DMS 273 treated with DMSO at 0.1 percent for 48 hours (cell line): ENCODE data around the gene HOXB4.
"Not testable (repeated sequence)": the region's sequence is repeated elsewhere in the genome, so short reads cannot be mapped to it uniquely, and the experiment has no call there.

ENCODE experiments used
- DNase-seq: peaks from one replicate; lab custom pipeline; 2025; lab: John Stamatoyannopoulos, UW

The HOXB4 gene

DNA sequence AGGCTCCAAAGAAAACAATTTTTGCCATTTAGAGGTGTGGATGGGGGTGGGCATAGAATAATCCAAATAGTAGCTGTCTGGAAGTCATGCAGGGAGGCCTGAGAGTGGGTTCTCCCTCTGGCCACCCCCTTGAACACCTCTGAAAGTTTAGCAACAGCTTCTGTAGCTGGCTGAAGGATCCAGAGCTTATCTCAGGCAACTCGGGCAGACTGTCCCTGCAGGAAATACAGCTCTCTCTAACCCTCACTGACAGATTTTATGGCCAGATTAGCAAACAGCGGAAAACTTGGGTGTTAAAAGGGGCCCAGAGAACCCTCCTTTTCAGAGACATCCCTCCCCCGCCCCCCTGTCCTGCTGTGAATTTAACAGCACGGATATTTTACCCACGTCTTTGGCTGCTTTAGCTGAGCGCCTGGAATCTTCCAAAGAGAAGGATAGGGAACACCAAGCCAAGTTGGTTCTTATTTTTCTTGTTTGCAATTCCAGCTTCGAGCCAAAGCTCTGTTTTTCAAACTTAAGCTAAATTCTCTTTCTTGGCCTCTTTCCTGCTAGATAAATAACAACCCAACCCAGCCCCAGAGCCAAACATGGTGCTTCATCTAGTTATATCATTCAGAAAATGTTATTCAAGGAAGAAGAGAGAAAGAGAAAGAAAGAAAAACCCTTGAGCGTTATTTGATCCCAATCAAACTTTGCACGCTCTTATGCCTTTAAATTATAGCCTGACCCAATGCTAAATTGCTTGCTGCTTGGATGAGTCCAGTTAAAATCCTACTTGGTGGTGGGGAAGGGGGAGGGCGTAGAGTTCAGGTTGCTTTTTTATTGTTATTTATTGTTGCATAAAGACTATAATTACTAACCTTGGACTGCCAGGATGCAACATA, 31.0 kb downstream of the HOXB4 start:
- no peak for DNase-seq

DNA sequence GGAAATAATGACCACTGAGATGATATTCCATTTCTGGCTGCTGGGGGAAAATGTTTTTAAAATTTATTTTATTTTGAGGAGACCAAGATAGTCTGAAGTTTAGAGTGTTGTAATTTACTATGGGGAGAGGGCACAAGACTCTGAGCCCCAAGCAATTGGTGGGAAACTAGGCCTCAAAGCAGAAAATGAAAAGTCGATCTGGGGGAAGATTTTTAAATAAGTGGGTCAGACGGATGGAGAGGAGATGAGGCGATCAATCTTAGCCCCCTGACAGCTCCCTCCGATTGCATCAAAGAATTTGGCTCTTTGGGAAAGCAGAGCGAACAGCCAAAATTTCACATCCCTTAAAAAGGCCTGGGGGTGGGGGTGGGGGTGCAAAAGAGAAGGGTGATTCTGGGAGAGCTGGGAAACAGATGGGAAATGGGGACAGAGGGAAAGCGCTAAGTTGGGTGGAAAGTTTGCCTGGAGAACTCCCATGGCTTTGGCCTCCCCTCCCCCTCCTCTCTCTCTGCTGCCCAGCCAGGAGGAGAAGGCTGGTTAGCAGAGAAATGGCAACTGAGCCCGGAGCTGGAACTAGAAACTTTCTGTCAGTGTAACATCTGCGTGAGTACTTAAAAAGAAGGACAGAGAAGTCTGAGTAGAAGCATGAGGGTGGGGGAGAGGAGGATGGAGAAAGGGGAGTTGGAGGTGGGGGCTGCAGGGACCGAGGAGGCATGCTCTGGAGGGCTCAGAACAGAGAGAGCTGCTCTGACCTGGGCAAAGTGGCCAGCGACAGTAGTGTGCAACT, 31.8 kb downstream of the HOXB4 start:
- no peak for DNase-seq

DNA sequence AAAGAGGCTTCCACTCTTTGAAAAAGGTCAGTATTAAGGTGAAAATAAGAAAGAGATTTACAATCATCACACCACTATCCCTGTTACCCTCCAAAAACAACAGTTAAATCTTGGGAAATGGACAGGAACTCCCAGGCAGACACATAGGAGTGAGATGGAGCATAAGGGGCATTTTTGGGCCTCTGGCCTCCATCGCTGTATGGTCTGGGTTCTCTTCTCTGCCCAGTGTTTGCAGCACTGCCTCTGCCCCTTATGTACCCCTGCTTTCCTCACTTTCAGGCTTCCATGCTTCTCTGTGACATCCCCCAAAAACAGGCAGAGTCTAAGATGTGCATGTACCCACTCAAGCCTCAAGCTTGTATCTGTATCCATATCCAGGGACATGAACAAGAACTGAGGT, 32.6 kb downstream of the HOXB4 start:
- DNase-seq, result no peak

DNA sequence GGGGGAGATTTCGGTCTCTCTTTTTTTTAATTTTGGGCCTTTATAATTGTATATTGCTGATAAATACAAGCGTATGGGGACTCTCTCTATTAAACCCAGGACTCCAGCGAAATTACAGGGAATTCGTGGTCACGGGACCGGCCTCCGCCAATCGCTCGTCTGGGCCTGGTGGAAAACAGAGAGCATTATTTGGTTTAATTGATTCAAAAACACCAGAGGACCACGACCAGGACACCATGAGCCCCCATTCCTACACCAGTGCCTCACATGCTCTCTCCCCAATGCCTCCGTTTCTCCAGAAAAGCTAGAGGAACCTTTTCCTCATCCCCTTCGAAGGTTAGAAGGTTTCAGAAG, 33.2 kb downstream of the HOXB4 start, which contains the start of gene HOXB2:
HOXB2 (minus strand) TSS at position 88 of the 354 bp plus-strand sequence. CDS start 198 bp downstream, outside the sequence.
- DNase-seq, result no peak

DNA sequence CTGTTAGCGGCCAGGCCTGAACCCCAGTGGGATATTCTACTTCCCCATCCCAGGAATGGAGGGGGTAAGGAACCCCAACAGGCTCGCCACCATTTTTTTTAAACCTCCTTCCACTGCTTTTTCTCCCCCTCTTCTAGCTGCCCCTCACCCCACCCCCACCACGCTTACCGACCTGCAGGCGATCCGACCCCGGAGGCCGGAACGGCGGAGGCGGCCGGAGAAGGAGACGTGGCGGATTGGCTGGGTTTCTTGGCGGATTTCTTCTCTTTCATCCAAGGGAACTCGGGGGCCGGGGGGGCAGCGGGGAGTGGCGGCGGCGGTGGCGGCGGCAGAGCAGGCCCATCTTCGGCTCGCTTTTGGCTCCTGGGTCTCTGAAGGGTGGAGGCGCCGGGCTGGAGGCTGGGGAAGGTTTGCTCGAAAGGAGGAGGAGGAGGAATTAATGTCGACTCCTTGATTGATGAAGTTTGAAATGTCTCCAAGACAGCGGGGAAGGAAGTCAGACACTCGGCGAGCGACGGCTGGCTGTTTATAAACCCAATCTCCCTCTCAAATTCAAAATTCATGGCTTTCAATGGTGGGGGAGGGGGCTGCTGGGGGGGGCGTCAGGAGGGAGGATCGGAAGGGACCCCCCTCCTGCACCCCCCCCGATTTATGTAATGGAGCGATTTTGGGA, 33.7 kb downstream of the HOXB4 start:
- DNase-seq, result no peak

DNA sequence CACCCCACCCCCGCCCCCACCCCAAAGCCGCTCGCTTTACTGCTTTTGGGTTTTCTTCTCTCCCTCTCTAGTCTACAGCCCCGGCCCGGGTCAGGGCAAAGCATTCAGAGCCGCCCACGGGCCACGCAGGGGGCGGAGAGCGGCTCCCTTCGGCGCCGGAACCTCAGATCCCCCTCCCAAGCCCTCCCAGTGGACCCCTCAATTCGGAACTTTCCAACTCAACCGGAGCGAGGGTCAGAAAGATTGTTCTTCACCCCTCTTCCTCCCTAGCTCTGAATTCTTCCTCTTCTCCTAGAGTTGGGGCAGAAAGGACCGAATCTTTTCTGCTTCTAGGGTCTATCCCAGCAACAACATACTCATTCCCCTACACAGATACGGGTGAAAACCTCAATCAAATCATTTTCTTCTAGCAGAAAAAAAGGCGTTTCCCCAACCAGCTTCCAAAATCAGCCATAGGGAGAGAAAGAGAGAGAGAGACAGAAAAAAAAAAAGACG, 34.2 kb downstream of the HOXB4 start:
- no peak for DNase-seq

DNA sequence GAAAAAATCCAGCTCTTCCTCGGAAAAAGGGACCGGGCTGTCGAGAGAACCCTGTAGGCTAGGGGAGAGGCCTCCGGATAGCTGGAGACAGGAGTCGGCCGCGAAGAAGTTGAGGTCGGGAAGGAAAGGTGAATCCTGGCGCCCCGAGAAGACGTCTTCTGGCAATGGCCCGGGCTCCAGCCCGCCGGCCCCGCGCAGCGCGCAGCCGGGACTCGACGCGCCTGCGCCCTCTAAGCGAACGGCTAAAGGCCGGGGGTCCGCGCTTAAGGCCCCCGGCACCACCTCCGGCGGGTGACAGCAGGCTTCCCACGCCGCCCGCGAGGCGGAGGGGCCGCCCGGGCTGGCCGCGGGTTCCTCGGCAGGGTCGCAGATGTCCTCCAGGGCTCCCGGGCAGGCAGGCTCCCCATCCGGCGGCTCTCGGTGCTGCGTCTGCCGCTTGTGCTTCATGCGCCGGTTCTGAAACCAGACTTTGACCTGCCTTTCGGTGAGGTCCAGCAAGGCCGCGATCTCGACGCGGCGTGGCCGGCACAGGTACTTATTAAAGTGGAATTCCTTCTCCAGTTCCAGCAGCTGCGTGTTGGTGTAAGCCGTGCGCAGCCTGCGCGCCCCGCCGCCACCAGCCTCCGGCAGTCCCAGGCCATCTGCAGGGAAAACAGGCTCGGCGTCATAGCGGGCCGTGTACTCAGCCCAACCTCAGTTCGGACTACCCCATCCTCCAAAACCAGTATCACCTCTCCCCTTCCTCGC, 34.9 kb downstream of the HOXB4 start:
- no peak for DNase-seq

DNA sequence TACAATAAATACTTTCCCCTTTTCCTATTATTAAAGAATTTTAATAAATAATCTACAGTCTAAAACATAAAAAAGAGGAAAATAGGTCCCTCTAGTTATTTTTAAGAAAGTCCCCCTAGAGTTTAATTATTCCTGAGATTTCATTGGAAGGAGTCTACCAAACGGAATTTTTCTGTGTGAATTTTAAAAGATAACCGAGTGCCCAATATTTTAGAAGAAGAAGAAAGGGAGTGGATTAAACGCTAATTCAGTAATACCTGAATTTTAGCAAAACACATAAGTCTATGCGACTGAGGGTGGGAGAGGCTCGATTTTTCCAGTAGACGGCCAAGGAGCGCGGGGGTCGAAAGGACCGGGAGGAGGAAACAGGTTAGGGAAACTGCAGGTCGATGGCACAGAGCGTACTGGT, 35.4 kb downstream of the HOXB4 start:
- DNase-seq, result no peak

DNA sequence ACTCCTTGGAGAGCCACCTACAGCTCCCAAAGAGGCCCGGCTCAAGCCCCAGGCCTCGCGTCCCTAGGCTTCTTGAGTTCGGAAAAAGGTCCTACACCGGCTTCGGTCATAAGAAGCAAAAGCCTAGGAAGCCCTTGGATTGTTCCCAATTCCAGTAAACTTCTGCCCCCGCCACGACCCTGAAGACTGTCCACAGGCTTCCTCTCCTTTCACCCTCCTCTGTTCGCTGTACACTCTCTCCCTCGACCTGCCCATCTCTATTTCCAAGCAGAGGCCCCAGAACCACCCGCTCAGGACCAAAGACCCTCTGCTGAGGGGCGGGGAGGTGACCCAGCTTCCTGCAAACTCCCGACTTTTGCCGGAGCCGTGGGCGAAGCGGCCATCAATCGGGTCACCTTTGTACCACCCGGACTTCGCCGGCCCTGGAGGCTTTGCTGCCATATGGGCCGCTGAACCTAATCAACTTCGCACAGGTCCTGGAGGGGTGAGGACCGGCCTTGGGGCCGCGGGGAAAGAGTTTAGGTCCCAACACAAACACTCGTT, 36.0 kb downstream of the HOXB4 start:
- no peak for DNase-seq

DNA sequence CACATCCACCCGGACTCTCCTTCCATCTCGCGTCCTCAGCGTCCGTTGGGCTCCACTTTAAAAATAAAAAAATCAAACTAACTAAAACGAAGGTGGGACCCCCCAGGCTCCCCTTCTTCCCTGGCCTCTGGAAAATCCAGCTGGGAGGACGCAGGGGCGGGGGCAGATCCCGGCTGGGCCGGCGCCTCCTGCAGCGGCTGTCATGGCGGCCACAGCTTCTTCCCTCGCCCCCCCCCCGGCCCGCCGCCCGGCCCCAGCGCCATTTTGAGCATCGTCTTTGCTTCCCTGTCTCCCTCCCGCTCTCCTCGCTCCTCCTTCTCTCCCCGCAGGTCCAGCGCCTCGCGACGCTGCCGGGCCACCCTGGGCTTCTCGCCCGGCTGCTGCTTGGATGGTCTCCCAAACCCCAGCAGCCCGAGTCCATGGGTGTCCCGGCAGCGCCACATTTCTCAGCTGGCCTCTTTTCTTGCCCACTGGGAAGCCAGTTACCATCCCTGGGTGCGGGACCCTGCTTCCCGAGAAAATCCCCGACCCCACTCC, 36.5 kb downstream of the HOXB4 start:
- no peak for DNase-seq

DNA sequence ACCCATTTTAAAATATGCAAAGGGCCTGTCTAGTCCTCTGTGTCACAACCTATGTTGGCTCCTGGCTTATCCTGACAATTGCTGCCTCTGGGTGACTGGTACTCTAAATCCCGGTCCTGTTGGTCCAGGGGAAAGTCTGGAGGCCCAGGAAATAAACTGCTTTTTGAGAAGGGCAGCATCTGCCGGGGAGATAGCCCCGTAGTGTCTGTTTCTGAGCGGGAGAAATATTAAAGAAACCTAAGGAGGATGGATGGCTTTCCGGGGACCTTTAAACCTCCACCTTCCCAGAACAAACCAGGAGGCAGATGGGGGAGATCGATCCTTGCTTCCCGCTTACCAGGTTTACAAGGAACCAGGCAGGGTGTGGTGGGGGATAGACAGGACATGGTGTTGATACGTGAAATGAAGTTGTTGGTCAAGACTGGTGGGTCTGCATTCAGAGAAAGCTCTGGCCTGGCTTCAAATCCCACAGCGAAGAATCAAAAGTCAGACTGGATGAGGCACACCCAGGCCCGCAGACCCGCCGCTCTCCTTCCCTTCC, 37.0 kb downstream of the HOXB4 start:
- no peak for DNase-seq

DNA sequence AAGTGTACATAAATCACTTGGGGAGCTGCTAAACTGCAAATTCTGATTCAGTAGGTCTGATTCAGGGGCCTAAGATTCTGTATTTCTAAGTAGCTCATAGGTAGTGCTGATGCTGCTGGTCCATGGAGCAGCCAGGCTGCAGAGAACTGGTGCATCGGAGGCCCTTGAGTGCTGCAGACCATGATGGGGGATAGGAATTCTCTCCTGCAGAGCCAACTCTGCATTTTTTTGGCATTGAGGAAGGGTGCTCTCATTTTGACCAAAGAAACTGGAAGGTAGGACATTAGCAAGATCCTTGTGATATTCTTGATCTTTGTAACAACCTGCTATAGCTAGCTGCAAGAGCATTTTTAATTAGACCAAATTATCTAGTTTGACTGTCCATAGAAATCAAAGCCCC, 37.9 kb downstream of the HOXB4 start:
- no peak for DNase-seq

DNA sequence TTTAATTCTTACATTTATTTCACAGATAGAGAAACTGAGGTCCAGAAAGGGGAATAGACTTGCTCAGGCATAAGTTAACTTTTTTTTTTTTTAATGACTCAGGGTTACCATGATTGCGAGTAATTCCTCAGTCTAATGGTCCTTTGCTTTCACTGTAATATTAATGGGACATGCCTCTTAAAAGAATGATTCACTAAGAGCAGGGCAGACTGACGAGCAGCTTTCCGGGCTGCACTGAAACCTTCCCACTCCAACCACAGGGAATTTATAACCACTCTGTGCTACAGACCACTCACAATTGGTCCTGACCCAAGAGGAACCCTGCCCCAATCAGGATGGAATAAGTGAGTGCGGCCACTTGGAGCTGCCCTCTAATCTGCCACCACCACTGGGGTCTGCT, 39.0 kb downstream of the HOXB4 start:
- no peak for DNase-seq

DNA sequence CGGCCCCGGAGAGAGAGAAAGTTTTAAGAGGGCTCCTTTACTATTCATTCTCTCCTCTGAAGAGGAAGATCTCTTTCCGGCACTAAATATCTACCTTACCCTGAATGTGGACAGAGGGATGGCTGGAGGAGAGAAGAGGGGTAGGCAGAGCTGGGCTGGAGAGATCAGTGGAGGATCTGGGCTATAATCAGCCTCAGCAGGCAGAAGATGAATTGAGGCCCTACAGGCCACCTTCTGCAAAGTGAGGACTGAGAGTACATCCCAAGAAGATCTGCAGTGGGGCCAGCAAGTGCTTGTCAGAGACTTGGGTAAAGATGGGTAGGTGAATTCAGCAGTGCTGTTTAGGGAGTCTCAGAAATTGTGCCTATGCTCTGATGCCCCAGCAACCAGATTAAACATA, 40.8 kb downstream of the HOXB4 start:
- DNase-seq, result no peak

DNA sequence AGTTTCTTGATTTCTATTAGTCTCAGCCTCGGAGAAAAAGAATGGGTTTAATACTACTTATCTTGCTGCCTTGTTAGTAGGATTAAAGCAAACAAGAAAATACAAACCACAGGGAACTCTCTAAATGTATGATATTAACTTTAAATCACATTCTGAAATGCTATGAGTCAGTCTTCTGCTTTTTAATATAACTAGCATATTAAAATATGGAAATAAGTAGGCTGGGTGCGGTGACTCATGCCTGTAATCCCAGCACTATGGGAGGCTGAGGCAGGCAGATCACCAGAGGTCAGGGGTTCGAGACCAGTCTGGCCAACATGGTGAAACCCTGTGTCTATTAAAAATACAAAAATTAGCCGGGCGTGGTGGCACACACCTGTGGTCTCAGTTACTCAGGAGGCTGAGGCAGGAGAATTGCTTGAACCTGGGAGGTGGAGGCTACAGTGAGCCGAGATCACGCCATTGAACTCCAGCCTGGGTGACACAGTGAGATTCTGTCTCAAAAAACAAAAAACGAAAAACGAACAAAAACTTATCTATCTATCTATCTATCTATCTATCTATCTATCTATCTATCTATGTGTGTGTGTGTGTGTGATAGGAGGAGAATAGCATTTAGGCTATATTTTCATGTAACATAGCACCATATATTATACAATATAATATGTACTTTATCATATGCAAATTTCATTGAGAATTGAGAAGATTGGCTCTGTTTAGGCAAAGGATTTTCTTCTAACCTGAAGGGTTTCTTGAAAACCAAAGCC, 42.2 kb downstream of the HOXB4 start:
- DNase-seq, result not testable (repeated sequence)

DNA sequence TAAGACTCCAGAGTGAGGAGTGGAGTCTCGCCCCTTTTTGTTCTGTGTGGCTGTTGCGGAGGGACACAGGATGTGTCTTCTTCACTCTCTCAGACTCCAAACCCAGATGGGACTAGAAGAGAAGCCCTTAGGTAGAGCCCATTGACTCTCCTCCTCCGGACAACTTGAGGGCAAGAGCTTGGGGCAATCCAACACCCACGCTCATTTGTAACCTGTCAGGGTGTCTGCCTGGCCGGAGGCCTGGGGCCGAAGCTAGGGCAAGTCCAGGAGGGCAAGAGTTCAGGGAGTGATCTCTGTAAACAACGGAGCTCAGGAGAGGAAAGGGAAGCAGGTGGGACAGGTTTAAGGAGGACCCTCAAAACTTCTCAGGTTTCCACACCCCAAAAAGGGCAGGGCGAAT, 45.9 kb downstream of the HOXB4 start:
- no peak for DNase-seq

DNA sequence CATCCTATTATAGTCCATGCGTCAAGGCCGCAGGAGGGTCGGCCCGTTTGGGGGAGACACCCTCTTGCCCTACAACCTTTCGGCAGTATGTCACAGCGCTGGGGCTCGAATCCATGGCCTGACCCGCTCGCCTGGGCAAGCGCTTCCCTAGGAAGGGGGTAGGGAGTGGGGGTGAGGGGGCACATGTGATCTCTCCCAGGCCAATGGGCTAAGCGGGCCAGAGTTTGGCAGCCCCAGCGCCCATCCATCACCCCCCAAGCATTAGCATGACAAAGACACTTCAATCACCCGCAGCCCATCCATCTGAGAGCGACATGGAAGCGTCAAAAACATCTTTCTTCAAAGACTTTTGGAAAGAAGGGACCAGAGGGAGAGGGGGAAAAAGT, 47.3 kb downstream of the HOXB4 start, which contains the start of gene HOXB1:
HOXB1 (minus strand) TSS at position 125 of the 386 bp plus-strand sequence; CDS start at position 18, 107 bp downstream.
- no peak for DNase-seq

DNA sequence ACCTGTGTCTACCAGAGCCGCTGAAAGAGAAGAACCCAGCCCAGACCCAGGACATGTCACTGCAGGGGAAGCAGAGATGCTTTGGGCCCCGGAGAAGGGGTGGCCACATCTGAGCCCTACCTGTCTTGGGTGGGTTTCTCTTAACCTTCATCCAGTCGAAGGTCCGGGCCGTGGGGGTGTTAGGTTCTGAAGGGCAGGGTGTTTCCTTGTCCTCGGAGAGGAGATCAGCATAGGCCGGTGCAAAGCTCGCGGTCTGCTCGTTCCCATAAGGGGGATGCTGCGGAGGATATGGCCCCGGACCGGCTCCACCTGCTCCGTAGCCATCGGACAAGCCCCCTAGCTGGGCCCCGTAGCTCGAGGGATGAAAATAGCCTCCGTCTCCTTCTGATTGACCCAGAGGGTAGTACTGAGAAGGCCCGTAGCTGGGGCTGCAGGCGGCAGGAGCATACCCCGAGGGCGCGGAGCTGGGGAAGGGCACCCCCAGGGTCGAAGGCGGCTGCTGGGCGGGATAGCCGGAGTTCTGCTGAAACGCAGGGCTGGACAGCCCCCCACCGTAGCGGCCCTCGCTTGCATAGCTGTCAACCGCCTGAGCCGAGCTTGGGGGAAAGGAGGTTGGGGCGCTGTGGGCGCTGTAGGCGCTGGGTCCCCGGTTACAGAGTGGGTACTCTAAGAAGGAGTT, 47.8 kb downstream of the HOXB4 start:
- DNase-seq, result no peak

DNA sequence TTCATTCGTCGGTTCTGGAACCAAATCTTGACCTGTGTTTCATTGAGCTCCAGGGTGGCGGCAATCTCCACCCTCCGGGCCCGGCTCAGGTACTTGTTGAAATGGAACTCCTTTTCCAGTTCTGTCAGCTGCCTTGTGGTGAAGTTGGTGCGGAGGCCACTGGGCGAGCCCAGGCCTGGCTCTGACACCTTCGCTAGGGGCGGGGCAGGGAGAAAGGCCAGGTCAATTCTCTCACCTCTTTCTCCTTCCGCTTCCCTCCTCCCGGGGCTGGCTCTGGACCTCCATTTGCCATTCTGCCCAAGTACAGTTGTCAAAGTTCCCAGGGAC, 48.5 kb downstream of the HOXB4 start:
- DNase-seq, result no peak
